Esophagus muscularis mucosa (tissue), 3 donors: Measurements from ENCODE around the gene MANSC4.

ENCODE experiments used
- POLR2A ChIP-seq: fragments of 450-650 bp; IDR thresholded peaks from one replicate; pipeline ENCODE4 v1.6.1; 2017; ENCODE audit warnings: antibody characterized with exemption, moderate library complexity, mild to moderate bottlenecking, low read depth
- POLR2AphosphoS5 ChIP-seq, 2 donors: sonication (generic); formaldehyde crosslinking; IDR thresholded peaks; one replicate each; pipeline ENCODE4 v1.6.1; 2017; ENCODE audit warnings: antibody characterized with exemption in 2 of 2
- TF ChIP-seq, protein P1 (sequence below), 3 experiments: fragments of 200-600 bp in 2 of 3; fragments of 450-650 bp in 1 of 3; sonication (generic) in 2 of 3; IDR thresholded peaks; one replicate each; pipeline ENCODE4 v1.5.1; 2017 to 2019; ENCODE audit warnings: antibody characterized with exemption in 3 of 3, mild to moderate bottlenecking in 2 of 3, moderate library complexity in 1 of 3

DNA sequence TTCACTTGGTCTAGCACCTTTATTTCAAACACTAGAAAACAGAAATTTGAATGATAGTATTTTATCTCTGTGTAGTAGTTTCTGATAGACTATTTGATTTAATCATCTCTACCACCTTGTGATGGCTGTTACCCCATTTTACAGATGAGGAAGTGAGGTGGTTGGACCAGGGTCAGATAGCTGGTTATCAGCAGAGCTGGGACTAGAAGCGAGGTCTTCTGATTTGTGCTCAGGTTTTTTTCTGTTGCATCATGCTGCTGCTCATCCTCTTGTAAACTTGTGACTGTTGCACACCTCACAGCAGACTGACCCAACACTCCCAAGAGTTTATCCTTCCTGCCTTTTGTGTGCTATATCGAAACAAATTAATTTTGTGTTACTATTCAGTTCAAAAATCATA lies 10.1 kb upstream of the MANSC4 start:
- no peak for TF ChIP-seq POLR2A
- TF ChIP-seq, protein P1, sequence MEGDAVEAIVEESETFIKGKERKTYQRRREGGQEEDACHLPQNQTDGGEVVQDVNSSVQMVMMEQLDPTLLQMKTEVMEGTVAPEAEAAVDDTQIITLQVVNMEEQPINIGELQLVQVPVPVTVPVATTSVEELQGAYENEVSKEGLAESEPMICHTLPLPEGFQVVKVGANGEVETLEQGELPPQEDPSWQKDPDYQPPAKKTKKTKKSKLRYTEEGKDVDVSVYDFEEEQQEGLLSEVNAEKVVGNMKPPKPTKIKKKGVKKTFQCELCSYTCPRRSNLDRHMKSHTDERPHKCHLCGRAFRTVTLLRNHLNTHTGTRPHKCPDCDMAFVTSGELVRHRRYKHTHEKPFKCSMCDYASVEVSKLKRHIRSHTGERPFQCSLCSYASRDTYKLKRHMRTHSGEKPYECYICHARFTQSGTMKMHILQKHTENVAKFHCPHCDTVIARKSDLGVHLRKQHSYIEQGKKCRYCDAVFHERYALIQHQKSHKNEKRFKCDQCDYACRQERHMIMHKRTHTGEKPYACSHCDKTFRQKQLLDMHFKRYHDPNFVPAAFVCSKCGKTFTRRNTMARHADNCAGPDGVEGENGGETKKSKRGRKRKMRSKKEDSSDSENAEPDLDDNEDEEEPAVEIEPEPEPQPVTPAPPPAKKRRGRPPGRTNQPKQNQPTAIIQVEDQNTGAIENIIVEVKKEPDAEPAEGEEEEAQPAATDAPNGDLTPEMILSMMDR (IDR thresholded peaks at IDR 0.05), result no peak
- no peak for TF ChIP-seq POLR2AphosphoS5 (IDR thresholded peaks at IDR 0.05)
